SK-N-SH (cell line): ENCODE measurements around the gene ATP1A1.

Source experiments
- CHD2 ChIP-seq: fragments of 150-350 bp; IDR thresholded peaks from 2 replicates; pipeline ENCODE4 v1.6.1; 2018; ENCODE audit warnings: low read length; ENCODE audit not compliant: partially characterized antibody
- CTCF ChIP-seq: fragments of 200-600 bp; sonication (generic); IDR thresholded peaks from 2 replicates; pipeline ENCODE4 v1.6.1; 2017; ENCODE audit warnings: antibody characterized with exemption, mild to moderate bottlenecking, moderate library complexity
- ELF1 ChIP-seq: IDR thresholded peaks from 2 replicates; pipeline ENCODE4 v1.4.0; 2012
- MAX ChIP-seq: IDR thresholded peaks from 2 replicates; pipeline ENCODE4 v1.4.0; 2012; ENCODE audit warnings: low read depth
- YY1 ChIP-seq: IDR thresholded peaks from 2 replicates; pipeline ENCODE4 v1.4.0; 2012; ENCODE audit warnings: low read depth, mild to moderate bottlenecking

- TF ChIP-seq CHD2 (no peak), CTCF (no peak), MAX (no peak), YY1 (no peak), ELF1 (no peak)
Measured at GRCh38 chr1:116401646-116402176, 28.7 kb downstream of the ATP1A1 start.
